Superior temporal gyrus (tissue), 1 donor: Measurements from ENCODE around the gene FHOD3.

Experiments
- DNase-seq: peaks from one replicate; pipeline ENCODE4 v3.0.0-alpha.2; 2016; ENCODE audit errors: extremely low spot score

Gene FHOD3

GRCh38 chr18:36408606-36409005 lies 111.1 kb downstream of the FHOD3 start:
- no peak for DNase-seq

GRCh38 chr18:36409779-36410178 lies 112.3 kb downstream of the FHOD3 start:
- no peak for DNase-seq

GRCh38 chr18:36410346-36410745 lies 112.8 kb downstream of the FHOD3 start:
- DNase-seq: no peak

- DNase-seq: no peak
These were observed 114.2 kb downstream of the FHOD3 start for GRCh38 chr18:36411745-36412168.

GRCh38 chr18:36412778-36413177 lies 115.3 kb downstream of the FHOD3 start:
- no peak for DNase-seq

GRCh38 chr18:36415171-36415570 lies 117.7 kb downstream of the FHOD3 start:
- no peak for DNase-seq

- no peak for DNase-seq
These were observed 118.1 kb downstream of the FHOD3 start for GRCh38 chr18:36415625-36416024.

GRCh38 chr18:36419188-36419899 lies 121.8 kb downstream of the FHOD3 start:
- DNase-seq: no peak

- DNase-seq: no peak
These were observed 122.5 kb downstream of the FHOD3 start for GRCh38 chr18:36419900-36420531.

- DNase-seq: no peak
These were observed 123.3 kb downstream of the FHOD3 start for GRCh38 chr18:36420826-36421225.

GRCh38 chr18:36424741-36425142 lies 127.2 kb downstream of the FHOD3 start:
- DNase-seq: no peak

- DNase-seq: no peak
These were observed 129.9 kb downstream of the FHOD3 start for GRCh38 chr18:36427369-36427768.

- DNase-seq: no peak
These were observed 130.3 kb downstream of the FHOD3 start for GRCh38 chr18:36427831-36428230.

GRCh38 chr18:36428431-36429029 lies 131.0 kb downstream of the FHOD3 start:
- no peak for DNase-seq

- no peak for DNase-seq
These were observed 135.5 kb downstream of the FHOD3 start for GRCh38 chr18:36432880-36433555.

GRCh38 chr18:36436387-36436786 lies 138.9 kb downstream of the FHOD3 start:
- DNase-seq: no peak

GRCh38 chr18:36440614-36441013 lies 143.1 kb downstream of the FHOD3 start:
- DNase-seq: no peak

- peak; percentile 44 for DNase-seq
These were observed 144.1 kb downstream of the FHOD3 start for GRCh38 chr18:36441426-36442240.

GRCh38 chr18:36442717-36443116 lies 145.2 kb downstream of the FHOD3 start:
- DNase-seq: no peak

GRCh38 chr18:36446059-36446458 lies 148.5 kb downstream of the FHOD3 start:
- no peak for DNase-seq

GRCh38 chr18:36448384-36449290 lies 151.1 kb downstream of the FHOD3 start:
- DNase-seq: no peak
